Testis (tissue), 2 donors: ENCODE results near the gene GRIN1.

Experiments used
- POLR2A ChIP-seq: fragments of 450-650 bp; IDR thresholded peaks from one replicate; pipeline ENCODE4 v1.6.1; 2017; ENCODE audit warnings: antibody characterized with exemption, mild to moderate bottlenecking, moderate library complexity
- TF ChIP-seq, protein P1 (sequence below), 3 experiments: fragments of 450-650 bp in 2 of 3; fragments of 200-600 bp in 1 of 3; sonication (generic) in 1 of 3; IDR thresholded peaks; one replicate each; pipeline ENCODE4 v1.5.1; 2016 to 2019; ENCODE audit warnings: antibody characterized with exemption in 3 of 3, mild to moderate bottlenecking in 2 of 3, moderate library complexity in 1 of 3

DNA sequence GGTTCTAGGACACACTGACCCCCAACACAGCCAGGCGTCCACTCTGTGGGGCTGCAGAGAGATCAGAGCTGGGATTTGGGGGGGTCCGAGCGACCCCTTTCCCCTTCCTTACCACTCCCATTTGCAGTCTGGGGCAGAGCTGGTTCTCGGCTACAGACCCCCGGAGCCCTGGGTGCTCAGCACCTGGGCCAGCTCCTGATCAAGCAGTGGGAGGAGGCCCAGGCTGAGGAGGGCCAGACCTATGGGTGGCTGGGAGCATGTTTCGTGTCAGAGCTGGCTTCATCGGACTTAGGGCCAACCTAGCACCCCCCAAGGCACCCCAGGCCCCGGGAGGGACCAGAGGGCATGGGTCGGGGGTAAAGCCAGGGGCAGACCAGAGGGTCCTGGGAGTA lies 7.6 kb downstream of the GRIN1 start:
- no peak for TF ChIP-seq POLR2A
- TF ChIP-seq, protein P1, sequence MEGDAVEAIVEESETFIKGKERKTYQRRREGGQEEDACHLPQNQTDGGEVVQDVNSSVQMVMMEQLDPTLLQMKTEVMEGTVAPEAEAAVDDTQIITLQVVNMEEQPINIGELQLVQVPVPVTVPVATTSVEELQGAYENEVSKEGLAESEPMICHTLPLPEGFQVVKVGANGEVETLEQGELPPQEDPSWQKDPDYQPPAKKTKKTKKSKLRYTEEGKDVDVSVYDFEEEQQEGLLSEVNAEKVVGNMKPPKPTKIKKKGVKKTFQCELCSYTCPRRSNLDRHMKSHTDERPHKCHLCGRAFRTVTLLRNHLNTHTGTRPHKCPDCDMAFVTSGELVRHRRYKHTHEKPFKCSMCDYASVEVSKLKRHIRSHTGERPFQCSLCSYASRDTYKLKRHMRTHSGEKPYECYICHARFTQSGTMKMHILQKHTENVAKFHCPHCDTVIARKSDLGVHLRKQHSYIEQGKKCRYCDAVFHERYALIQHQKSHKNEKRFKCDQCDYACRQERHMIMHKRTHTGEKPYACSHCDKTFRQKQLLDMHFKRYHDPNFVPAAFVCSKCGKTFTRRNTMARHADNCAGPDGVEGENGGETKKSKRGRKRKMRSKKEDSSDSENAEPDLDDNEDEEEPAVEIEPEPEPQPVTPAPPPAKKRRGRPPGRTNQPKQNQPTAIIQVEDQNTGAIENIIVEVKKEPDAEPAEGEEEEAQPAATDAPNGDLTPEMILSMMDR (IDR thresholded peaks at IDR 0.05): no peak
